ENCODE measurements around the gene OR4K5.

Gene OR4K5, protein sequence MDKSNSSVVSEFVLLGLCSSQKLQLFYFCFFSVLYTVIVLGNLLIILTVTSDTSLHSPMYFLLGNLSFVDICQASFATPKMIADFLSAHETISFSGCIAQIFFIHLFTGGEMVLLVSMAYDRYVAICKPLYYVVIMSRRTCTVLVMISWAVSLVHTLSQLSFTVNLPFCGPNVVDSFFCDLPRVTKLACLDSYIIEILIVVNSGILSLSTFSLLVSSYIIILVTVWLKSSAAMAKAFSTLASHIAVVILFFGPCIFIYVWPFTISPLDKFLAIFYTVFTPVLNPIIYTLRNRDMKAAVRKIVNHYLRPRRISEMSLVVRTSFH

GRCh38 chr14:19920021-19920657 lies at the start of gene OR4K5:
OR4K5 (plus strand) TSS chr14:19920607; CDS start chr14:19920607, 0 bp downstream.
- DNase-seq (ENCODE audit: low spot score), result no peak
- in situ Hi-C loops (cut with MboI; ENCODE audit: low pct_unique_long_range_greater_than_20kb, low sequenced_read_pairs, unreplicated experiment), result no loop called here
- no peak for TF ChIP-seq CTCF (IDR thresholded peaks at IDR 0.05; ENCODE audit: extremely low read depth, insufficient read depth, missing control alignments)

GRCh38 chr14:19873178-19873577 lies 47.2 kb upstream of the OR4K5 start:
- in situ Hi-C loops (cut with MboI; ENCODE audit: low pct_unique_long_range_greater_than_20kb, low sequenced_read_pairs, unreplicated experiment), result no loop called here
- DNase-seq (ENCODE audit: low spot score), result no peak
- no peak for TF ChIP-seq CTCF (IDR thresholded peaks at IDR 0.05; ENCODE audit: extremely low read depth, insufficient read depth, missing control alignments)

DNA sequence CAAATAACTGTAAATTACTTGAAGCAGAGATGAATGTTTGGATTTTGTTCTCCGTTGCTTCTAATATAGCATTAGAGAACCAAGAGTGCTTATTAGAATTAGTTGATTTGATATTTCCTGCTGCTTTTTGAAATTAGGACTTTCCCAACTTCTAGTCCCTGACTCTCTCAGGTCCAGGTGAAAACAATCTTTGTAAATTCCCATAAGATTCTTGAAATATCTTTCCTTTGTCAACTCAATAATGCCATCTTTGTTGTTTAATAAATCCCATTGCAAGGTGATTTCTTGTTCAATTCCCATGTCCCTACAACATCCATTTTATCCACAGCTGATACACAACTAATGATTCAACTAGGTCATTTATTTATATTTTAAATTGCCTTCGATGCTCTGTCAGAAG lies 45.6 kb upstream of the OR4K5 start, which contains the start of gene OR4K2:
OR4K2 (plus strand) TSS at position 301 of the 400 bp plus-strand sequence. CDS start 1,126 bp downstream, outside the sequence.
- in situ Hi-C loops (cut with MboI; ENCODE audit: low pct_unique_long_range_greater_than_20kb, low sequenced_read_pairs, unreplicated experiment), result no loop called here
- TF ChIP-seq CTCF (IDR thresholded peaks at IDR 0.05; ENCODE audit: extremely low read depth, insufficient read depth, missing control alignments), result no peak
- no peak for DNase-seq (ENCODE audit: low spot score)

GRCh38 chr14:19878029-19878642 lies 42.3 kb upstream of the OR4K5 start:
- TF ChIP-seq CTCF (IDR thresholded peaks at IDR 0.05; ENCODE audit: extremely low read depth, insufficient read depth, missing control alignments), result peak; percentile 59
- DNase-seq (ENCODE audit: low spot score), result peak; percentile 8
- in situ Hi-C loops (cut with MboI; ENCODE audit: low pct_unique_long_range_greater_than_20kb, low sequenced_read_pairs, unreplicated experiment), result no loop called here

DNA sequence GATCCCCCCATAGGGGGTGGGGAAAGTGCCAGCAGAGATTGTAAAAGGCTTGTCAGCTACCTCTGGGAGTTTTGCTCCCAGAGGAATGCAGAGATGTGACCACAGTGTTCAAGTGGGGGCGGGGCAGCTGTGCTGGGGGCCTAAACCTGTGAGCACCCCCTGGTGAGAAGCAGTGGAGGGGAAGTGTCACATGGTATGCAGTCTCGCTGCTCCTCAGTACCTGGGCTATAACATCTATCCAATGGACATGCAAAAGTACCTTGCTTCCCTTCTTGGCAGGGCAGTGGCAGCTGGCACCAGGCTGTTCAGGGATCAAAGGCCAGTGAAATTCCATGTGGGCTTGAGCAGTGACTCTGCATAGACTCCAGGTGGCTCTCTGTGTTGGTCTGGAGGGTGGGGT lies 25.1 kb upstream of the OR4K5 start:
- TF ChIP-seq CTCF (IDR thresholded peaks at IDR 0.05; ENCODE audit: extremely low read depth, insufficient read depth, missing control alignments), result no peak
- DNase-seq (ENCODE audit: low spot score), result no peak
- in situ Hi-C loops (cut with MboI; ENCODE audit: low pct_unique_long_range_greater_than_20kb, low sequenced_read_pairs, unreplicated experiment), result no loop called here

DNA sequence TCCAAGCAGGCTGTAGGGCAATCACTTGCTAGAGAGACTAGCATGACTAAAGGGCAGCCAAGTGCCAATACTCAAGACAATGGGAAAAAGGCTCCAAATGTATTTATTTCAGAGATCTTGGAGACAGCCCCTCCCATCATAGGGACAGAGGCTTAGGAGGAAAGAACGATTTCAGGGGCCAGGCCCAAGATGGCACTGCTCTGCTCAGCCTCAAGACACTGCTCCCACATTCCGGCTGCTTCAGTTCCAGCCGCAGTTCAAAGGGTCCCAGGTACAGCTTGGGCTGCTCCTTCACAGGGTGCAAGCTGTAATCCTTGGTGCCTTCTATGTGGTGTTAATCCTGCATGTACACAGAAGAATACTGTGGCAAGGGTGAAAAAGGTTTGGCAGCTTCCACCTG lies 19.4 kb upstream of the OR4K5 start:
- no peak for TF ChIP-seq CTCF (IDR thresholded peaks at IDR 0.05; ENCODE audit: extremely low read depth, insufficient read depth, missing control alignments)
- in situ Hi-C loops (cut with MboI; ENCODE audit: low pct_unique_long_range_greater_than_20kb, low sequenced_read_pairs, unreplicated experiment), result no loop called here
- no peak for DNase-seq (ENCODE audit: low spot score)

All from GM13977 (cell line).